GM19438 (cell line): ENCODE data around the gene ABHD17C.
"Not testable (repeated sequence)": the region's sequence is repeated elsewhere in the genome, so short reads cannot be mapped to it uniquely, and the experiment has no call there.

Experiments used
- ATAC-seq: cut with Tn5 transposase; IDR thresholded peaks from one replicate; pipeline ENCODE4 v1.9.1; 2021; ENCODE audit warnings: low read depth; ENCODE audit not compliant: unreplicated experiment

ABHD17C gene

GRCh38 chr15:80695099-80695910, at the start of gene ABHD17C:
TSS of gene ABHD17C (plus strand) at chr15:80695310. CDS start at chr15:80695430, 120 bp downstream.
- peak; percentile 62 for ATAC-seq

- no peak for ATAC-seq
Observed at GRCh38 chr15:80645494-80646065, 49.5 kb upstream of the ABHD17C start.

GRCh38 chr15:80647424-80647823, 47.7 kb upstream of the ABHD17C start:
- ATAC-seq = not testable (repeated sequence)

- no peak for ATAC-seq
Observed at GRCh38 chr15:80654299-80654698, 40.8 kb upstream of the ABHD17C start.

GRCh38 chr15:80659375-80659774, 35.7 kb upstream of the ABHD17C start:
- ATAC-seq = no peak

- ATAC-seq = no peak
Observed at GRCh38 chr15:80660119-80660518, 35.0 kb upstream of the ABHD17C start.

- ATAC-seq = no peak
Observed at GRCh38 chr15:80662129-80662528, 33.0 kb upstream of the ABHD17C start.

- ATAC-seq = no peak
Observed at GRCh38 chr15:80662757-80663553, 32.2 kb upstream of the ABHD17C start.

GRCh38 chr15:80665151-80665550, 30.0 kb upstream of the ABHD17C start:
- ATAC-seq = no peak

GRCh38 chr15:80667936-80668335, 27.2 kb upstream of the ABHD17C start:
- no peak for ATAC-seq

- no peak for ATAC-seq
Observed at GRCh38 chr15:80668546-80669236, 26.4 kb upstream of the ABHD17C start.

- ATAC-seq = no peak
Observed at GRCh38 chr15:80669663-80670273, 25.3 kb upstream of the ABHD17C start.

GRCh38 chr15:80673561-80674244, 21.4 kb upstream of the ABHD17C start:
- no peak for ATAC-seq

GRCh38 chr15:80674245-80674614, 20.9 kb upstream of the ABHD17C start:
- no peak for ATAC-seq

- no peak for ATAC-seq
Observed at GRCh38 chr15:80677041-80677440, 18.1 kb upstream of the ABHD17C start.

- ATAC-seq = no peak
Observed at GRCh38 chr15:80679167-80679803, 15.8 kb upstream of the ABHD17C start.

GRCh38 chr15:80679804-80680175, 15.3 kb upstream of the ABHD17C start:
- ATAC-seq = no peak

GRCh38 chr15:80682201-80682600, 12.9 kb upstream of the ABHD17C start:
- ATAC-seq = no peak

- no peak for ATAC-seq
Observed at GRCh38 chr15:80684697-80685096, 10.4 kb upstream of the ABHD17C start.
